ENCODE measurements around the gene CST4. TPM values are rescaled to one million over a fixed set of nuclear protein-coding genes. Genes with fewer than 3 reads are reported as not detected.
"Not testable (repeated sequence)": the region's sequence is repeated elsewhere in the genome, so short reads cannot be mapped to it uniquely, and the experiment has no call there.

The CST4 gene
- not detected for polyA plus RNA-seq
- long read RNA-seq, donor 1 = 0 reads
- long read RNA-seq, donor 2 = 0 reads
- long read RNA-seq, donor 3 = 0 reads
- long read RNA-seq, donor 4 = 0 reads
- long read RNA-seq, donor 5 = 0 reads
- long read RNA-seq, donor 6 = 0 reads
- long read RNA-seq, donor 7 = 0 reads
- long read RNA-seq, donor 8 = 0 reads
- long read RNA-seq, donor 9 = 0 reads
- long read RNA-seq, donor 10 = 0 reads
- long read RNA-seq, donor 11 = 0 reads

- DNase-seq; H3K4me3 ChIP-seq (ENCODE audit: low read length); H3K9me3 ChIP-seq (ENCODE audit: control insufficient read depth, low read depth, low read length); H3K4me1 ChIP-seq (ENCODE audit: control insufficient read depth, insufficient read depth, low read length); H3K27ac ChIP-seq (ENCODE audit: low read length); H3K36me3 ChIP-seq (ENCODE audit: control insufficient read depth, insufficient read depth, low read length); H3K27me3 ChIP-seq (ENCODE audit: control insufficient read depth, insufficient read depth, low read length): not testable (repeated sequence)
- WGBS (ENCODE audit: insufficient coverage, low lambda C conversion rate) = no CpG with 5 or more reads among the region's 12 CpGs
Observed at GRCh38 chr20:23688684-23689398, at the start of gene CST4. CST4 (minus strand) TSS chr20:23689038; CDS start chr20:23688969, 69 bp downstream.

GRCh38 chr20:23735391-23735790 lies 46.6 kb upstream of the CST4 start:
- H3K9me3 ChIP-seq (ENCODE audit: control insufficient read depth, low read depth, low read length); H3K27ac ChIP-seq (ENCODE audit: low read length); H3K4me1 ChIP-seq (ENCODE audit: control insufficient read depth, insufficient read depth, low read length); H3K4me3 ChIP-seq (ENCODE audit: low read length); H3K27me3 ChIP-seq (ENCODE audit: control insufficient read depth, insufficient read depth, low read length); DNase-seq; H3K36me3 ChIP-seq (ENCODE audit: control insufficient read depth, insufficient read depth, low read length): not testable (repeated sequence)
- WGBS (ENCODE audit: insufficient coverage, low lambda C conversion rate) = no CpG with 5 or more reads among the region's 3 CpGs

GRCh38 chr20:23734949-23735348 lies 46.1 kb upstream of the CST4 start:
- H3K27me3 ChIP-seq (ENCODE audit: control insufficient read depth, insufficient read depth, low read length); H3K27ac ChIP-seq (ENCODE audit: low read length); H3K4me3 ChIP-seq (ENCODE audit: low read length); DNase-seq; H3K9me3 ChIP-seq (ENCODE audit: control insufficient read depth, low read depth, low read length); H3K4me1 ChIP-seq (ENCODE audit: control insufficient read depth, insufficient read depth, low read length); H3K36me3 ChIP-seq (ENCODE audit: control insufficient read depth, insufficient read depth, low read length): not testable (repeated sequence)
- WGBS (ENCODE audit: insufficient coverage, low lambda C conversion rate) = no CpG with 5 or more reads among the region's 2 CpGs

- H3K9me3 ChIP-seq (ENCODE audit: control insufficient read depth, low read depth, low read length); H3K4me1 ChIP-seq (ENCODE audit: control insufficient read depth, insufficient read depth, low read length); H3K36me3 ChIP-seq (ENCODE audit: control insufficient read depth, insufficient read depth, low read length); H3K4me3 ChIP-seq (ENCODE audit: low read length); H3K27ac ChIP-seq (ENCODE audit: low read length); H3K27me3 ChIP-seq (ENCODE audit: control insufficient read depth, insufficient read depth, low read length); DNase-seq: not testable (repeated sequence)
- no CpG with 5 or more reads among the region's 1 CpG for WGBS (ENCODE audit: insufficient coverage, low lambda C conversion rate)
Observed at GRCh38 chr20:23734440-23734839, 45.6 kb upstream of the CST4 start.

- DNase-seq = no peak
- Histone ChIP-seq H3K4me1 (ENCODE audit: control insufficient read depth, insufficient read depth, low read length) (no peaks in the 10 kb centered on the region), H3K27ac (ENCODE audit: low read length) (no peak overlapping the region), H3K4me3 (ENCODE audit: low read length) (no peak overlapping the region), H3K9me3 (ENCODE audit: control insufficient read depth, low read depth, low read length) (no peaks in the 10 kb centered on the region), H3K27me3 (ENCODE audit: control insufficient read depth, insufficient read depth, low read length) (no peaks in the 10 kb centered on the region), H3K36me3 (ENCODE audit: control insufficient read depth, insufficient read depth, low read length) (no peaks in the 10 kb centered on the region)
- no CpG with 5 or more reads among the region's 3 CpGs for WGBS (ENCODE audit: insufficient coverage, low lambda C conversion rate)
Observed at GRCh38 chr20:23727016-23727415, 38.2 kb upstream of the CST4 start.

- no peaks in the 10 kb centered on the region for H3K36me3 ChIP-seq (ENCODE audit: control insufficient read depth, insufficient read depth, low read length)
- H3K27ac ChIP-seq (ENCODE audit: low read length) = no peak overlapping the region
- 100% methylated on average over 2 of the region's 3 CpGs for WGBS (ENCODE audit: insufficient coverage, low lambda C conversion rate)
- DNase-seq = no peak
- no peaks in the 10 kb centered on the region for H3K9me3 ChIP-seq (ENCODE audit: control insufficient read depth, low read depth, low read length)
- no peaks in the 10 kb centered on the region for H3K4me1 ChIP-seq (ENCODE audit: control insufficient read depth, insufficient read depth, low read length)
- H3K4me3 ChIP-seq (ENCODE audit: low read length) = no peak overlapping the region
- no peaks in the 10 kb centered on the region for H3K27me3 ChIP-seq (ENCODE audit: control insufficient read depth, insufficient read depth, low read length)
Observed at GRCh38 chr20:23725102-23725501, 36.3 kb upstream of the CST4 start.

- WGBS (ENCODE audit: insufficient coverage, low lambda C conversion rate) = 100% methylated on average over 1 of the region's 2 CpGs
Observed at GRCh38 chr20:23723659-23724307, 34.9 kb upstream of the CST4 start.

GRCh38 chr20:23722851-23723250 lies 34.0 kb upstream of the CST4 start:
- H3K36me3 ChIP-seq (ENCODE audit: control insufficient read depth, insufficient read depth, low read length); H3K4me3 ChIP-seq (ENCODE audit: low read length); H3K4me1 ChIP-seq (ENCODE audit: control insufficient read depth, insufficient read depth, low read length); H3K9me3 ChIP-seq (ENCODE audit: control insufficient read depth, low read depth, low read length); H3K27me3 ChIP-seq (ENCODE audit: control insufficient read depth, insufficient read depth, low read length); DNase-seq; H3K27ac ChIP-seq (ENCODE audit: low read length): not testable (repeated sequence)
- WGBS (ENCODE audit: insufficient coverage, low lambda C conversion rate) = 100% methylated on average over 1 of the region's 5 CpGs

More at GRCh38 chr20:23723659-23724307, 34.9 kb upstream of the CST4 start:
- H3K27me3 ChIP-seq (ENCODE audit: control insufficient read depth, insufficient read depth, low read length); H3K36me3 ChIP-seq (ENCODE audit: control insufficient read depth, insufficient read depth, low read length); H3K9me3 ChIP-seq (ENCODE audit: control insufficient read depth, low read depth, low read length); H3K27ac ChIP-seq (ENCODE audit: low read length); H3K4me1 ChIP-seq (ENCODE audit: control insufficient read depth, insufficient read depth, low read length); DNase-seq; H3K4me3 ChIP-seq (ENCODE audit: low read length): not testable (repeated sequence)

- no peak for DNase-seq
- WGBS (ENCODE audit: insufficient coverage, low lambda C conversion rate) = no CpG with 5 or more reads among the region's 1 CpG
- no peaks in the 10 kb centered on the region for H3K4me1 ChIP-seq (ENCODE audit: control insufficient read depth, insufficient read depth, low read length)
Observed at GRCh38 chr20:23721962-23722361, 33.1 kb upstream of the CST4 start.

GRCh38 chr20:23719351-23719750 lies 30.5 kb upstream of the CST4 start:
- not testable (repeated sequence) for H3K9me3 ChIP-seq (ENCODE audit: control insufficient read depth, low read depth, low read length); H3K27me3 ChIP-seq (ENCODE audit: control insufficient read depth, insufficient read depth, low read length); H3K4me3 ChIP-seq (ENCODE audit: low read length); H3K4me1 ChIP-seq (ENCODE audit: control insufficient read depth, insufficient read depth, low read length); H3K36me3 ChIP-seq (ENCODE audit: control insufficient read depth, insufficient read depth, low read length); H3K27ac ChIP-seq (ENCODE audit: low read length); DNase-seq
- WGBS (ENCODE audit: insufficient coverage, low lambda C conversion rate) = no CpG with 5 or more reads among the region's 9 CpGs

More at GRCh38 chr20:23721962-23722361, 33.1 kb upstream of the CST4 start:
- no peaks in the 10 kb centered on the region for H3K9me3 ChIP-seq (ENCODE audit: control insufficient read depth, low read depth, low read length)
- H3K36me3 ChIP-seq (ENCODE audit: control insufficient read depth, insufficient read depth, low read length) = no peaks in the 10 kb centered on the region
- no peaks in the 10 kb centered on the region for H3K27me3 ChIP-seq (ENCODE audit: control insufficient read depth, insufficient read depth, low read length)
- no peak overlapping the region for H3K4me3 ChIP-seq (ENCODE audit: low read length)
- H3K27ac ChIP-seq (ENCODE audit: low read length) = no peak overlapping the region
